ENCODE measurements around the gene PPP1R12B. TPM values are rescaled to one million over a fixed set of nuclear protein-coding genes. Genes with fewer than 3 reads are reported as not detected.
"Not testable (repeated sequence)": the region's sequence is repeated elsewhere in the genome, so short reads cannot be mapped to it uniquely, and the experiment has no call there.

PPP1R12B gene
- total and polyA plus RNA-seq, 4 donors = 4.0 to 31.6 (median 9.7) TPM

- H3K27me3 ChIP-seq (ENCODE audit: control insufficient read depth in 4 of 4, insufficient read depth in 4 of 4, low read length in 3 of 4); DNase-seq (ENCODE audit: low spot score); H3K4me3 ChIP-seq (ENCODE audit: low read depth in 1 of 3, low read length in 3 of 3); H3K9me3 ChIP-seq (ENCODE audit: control insufficient read depth in 4 of 4, low read length in 3 of 4); H3K9ac ChIP-seq (ENCODE audit: low read depth in 1 of 2, low read length in 2 of 2); H3K36me3 ChIP-seq (ENCODE audit: control insufficient read depth in 4 of 4, insufficient read depth in 3 of 4, low read depth in 1 of 4, low read length in 3 of 4): not testable (repeated sequence)
- Histone ChIP-seq H3K27ac (ENCODE audit: low read depth in 1 of 2, low read length in 2 of 2) (peak overlapping the region; percentile 50 to 67), H3K4me1 (ENCODE audit: control insufficient read depth in 4 of 4, insufficient read depth in 4 of 4, low read length in 3 of 4) (peaks cover 2 to 12% (median 6%) of the 10 kb centered on the region in 4 donors)
- 63% methylated on average over 3 of the region's 3 CpGs for WGBS
- TF ChIP-seq RXRA (IDR thresholded peaks at IDR 0.05) (peak; percentile 69 to 83), SP1 (IDR thresholded peaks at IDR 0.05) (peak; percentile 20), NR2F2 (IDR thresholded peaks at IDR 0.05) (peak; percentile 42), ATF3 (IDR thresholded peaks at IDR 0.05) (peak; percentile 22), HNF4A (conservative IDR thresholded peaks at IDR 0.05) (peak in 1 of 2 donors; percentile 41)
Measured at GRCh38 chr1:202545647-202546303, 197.3 kb downstream of the PPP1R12B start.

GRCh38 chr1:202546377-202546776 is 197.9 kb downstream of the PPP1R12B start:
- not testable (repeated sequence) for H3K9ac ChIP-seq (ENCODE audit: low read depth in 1 of 2, low read length in 2 of 2); H3K27me3 ChIP-seq (ENCODE audit: control insufficient read depth in 4 of 4, insufficient read depth in 4 of 4, low read length in 3 of 4); H3K4me3 ChIP-seq (ENCODE audit: low read depth in 1 of 3, low read length in 3 of 3); DNase-seq (ENCODE audit: low spot score); H3K36me3 ChIP-seq (ENCODE audit: control insufficient read depth in 4 of 4, insufficient read depth in 3 of 4, low read depth in 1 of 4, low read length in 3 of 4); H3K9me3 ChIP-seq (ENCODE audit: control insufficient read depth in 4 of 4, low read length in 3 of 4)
- WGBS = 63% methylated on average over 3 of the region's 3 CpGs
- Histone ChIP-seq H3K4me1 (ENCODE audit: control insufficient read depth in 4 of 4, insufficient read depth in 4 of 4, low read length in 3 of 4) (peaks cover 2 to 12% (median 6%) of the 10 kb centered on the region in 4 donors), H3K27ac (ENCODE audit: low read depth in 1 of 2, low read length in 2 of 2) (peak overlapping the region; percentile 50 to 67)
- peak in 1 of 2 donors; percentile 12 for TF ChIP-seq HNF4A (conservative IDR thresholded peaks at IDR 0.05)

GRCh38 chr1:202546796-202547195 is 198.3 kb downstream of the PPP1R12B start:
- H3K4me1 ChIP-seq (ENCODE audit: control insufficient read depth in 4 of 4, insufficient read depth in 4 of 4, low read length in 3 of 4) = peaks cover 2 to 12% (median 6%) of the 10 kb centered on the region in 4 donors
- H3K36me3 ChIP-seq (ENCODE audit: control insufficient read depth in 4 of 4, insufficient read depth in 3 of 4, low read depth in 1 of 4, low read length in 3 of 4); H3K9me3 ChIP-seq (ENCODE audit: control insufficient read depth in 4 of 4, low read length in 3 of 4); H3K4me3 ChIP-seq (ENCODE audit: low read depth in 1 of 3, low read length in 3 of 3); DNase-seq (ENCODE audit: low spot score); H3K27me3 ChIP-seq (ENCODE audit: control insufficient read depth in 4 of 4, insufficient read depth in 4 of 4, low read length in 3 of 4); H3K9ac ChIP-seq (ENCODE audit: low read depth in 1 of 2, low read length in 2 of 2): not testable (repeated sequence)
- WGBS = 79% methylated on average over 3 of the region's 3 CpGs
- peak overlapping the region; percentile 50 to 67 for H3K27ac ChIP-seq (ENCODE audit: low read depth in 1 of 2, low read length in 2 of 2)

GRCh38 chr1:202547215-202547614 is 198.7 kb downstream of the PPP1R12B start:
- Histone ChIP-seq H3K9ac (ENCODE audit: low read depth in 1 of 2, low read length in 2 of 2) (no peak overlapping the region), H3K27ac (ENCODE audit: low read depth in 1 of 2, low read length in 2 of 2) (peak overlapping the region in 1 of 2 donors; percentile 67), H3K9me3 (ENCODE audit: control insufficient read depth in 4 of 4, low read length in 3 of 4) (no peaks in the 10 kb centered on the region), H3K4me1 (ENCODE audit: control insufficient read depth in 4 of 4, insufficient read depth in 4 of 4, low read length in 3 of 4) (peaks cover 2 to 12% (median 6%) of the 10 kb centered on the region in 4 donors), H3K36me3 (ENCODE audit: control insufficient read depth in 4 of 4, insufficient read depth in 3 of 4, low read depth in 1 of 4, low read length in 3 of 4) (no peaks in the 10 kb centered on the region), H3K27me3 (ENCODE audit: control insufficient read depth in 4 of 4, insufficient read depth in 4 of 4, low read length in 3 of 4) (no peaks in the 10 kb centered on the region), H3K4me3 (ENCODE audit: low read depth in 1 of 3, low read length in 3 of 3) (no peak overlapping the region)
- no peak for DNase-seq (ENCODE audit: low spot score)
- TF ChIP-seq GABPA (IDR thresholded peaks at IDR 0.05 in 1 of 2, conservative IDR thresholded peaks at IDR 0.05 in 1 of 2) (no peak), TAF1 (conservative IDR thresholded peaks at IDR 0.05) (no peak), JUND (IDR thresholded peaks at IDR 0.05) (no peak), RXRA (IDR thresholded peaks at IDR 0.05) (peak in 1 of 2 donors; percentile 13), SP1 (IDR thresholded peaks at IDR 0.05) (no peak), NR2F2 (IDR thresholded peaks at IDR 0.05) (no peak), RAD21 (IDR thresholded peaks at IDR 0.05) (no peak), HNF4A (conservative IDR thresholded peaks at IDR 0.05) (peak; percentile 49 to 55), EGR1 (IDR thresholded peaks at IDR 0.05; ENCODE audit: low read depth in 2 of 2) (no peak), MAX (IDR thresholded peaks at IDR 0.05) (no peak)

GRCh38 chr1:202550088-202550487 is 201.6 kb downstream of the PPP1R12B start:
- H3K27me3 ChIP-seq (ENCODE audit: control insufficient read depth in 4 of 4, insufficient read depth in 4 of 4, low read length in 3 of 4); H3K36me3 ChIP-seq (ENCODE audit: control insufficient read depth in 4 of 4, insufficient read depth in 3 of 4, low read depth in 1 of 4, low read length in 3 of 4); H3K9ac ChIP-seq (ENCODE audit: low read depth in 1 of 2, low read length in 2 of 2); DNase-seq (ENCODE audit: low spot score); H3K4me3 ChIP-seq (ENCODE audit: low read depth in 1 of 3, low read length in 3 of 3); H3K27ac ChIP-seq (ENCODE audit: low read depth in 1 of 2, low read length in 2 of 2); H3K9me3 ChIP-seq (ENCODE audit: control insufficient read depth in 4 of 4, low read length in 3 of 4): not testable (repeated sequence)
- WGBS = 92% methylated on average over 1 of the region's 1 CpG
- H3K4me1 ChIP-seq (ENCODE audit: control insufficient read depth in 4 of 4, insufficient read depth in 4 of 4, low read length in 3 of 4) = peaks cover 2 to 12% (median 7%) of the 10 kb centered on the region in 4 donors

Data from liver (tissue), 9 donors.